B cell (primary cell): ENCODE measurements around the gene DNAJA2. TPM values are rescaled to one million over a fixed set of nuclear protein-coding genes. Genes with fewer than 3 reads are reported as not detected.
A peak's percentile ranks its signal among the peaks of the same experiment; 100 is the strongest.

ENCODE experiments used
- ATAC-seq: fragments of 200-7000 bp; cut with Tn5 transposase; one replicate; pipeline ENCODE4 v1.10.0; 2021; ENCODE audit warnings: low read depth, mild to moderate bottlenecking, moderate number of reproducible peaks, moderate library complexity
- CTCF ChIA-PET: fragments of 350-600 bp; sonication (Branson Sonifier 250); formaldehyde crosslinking; loops from one replicate; lab custom pipeline; 2021; ENCODE audit warnings: antibody characterized with exemption, inconsistent platforms; lab: Charles Lee
- POLR2A ChIA-PET: fragments of 350-600 bp; sonication (Branson Sonifier 250); formaldehyde crosslinking; loops from one replicate; lab custom pipeline; 2021; ENCODE audit warnings: antibody characterized with exemption; lab: Charles Lee
- DNase-seq: peaks from one replicate; pipeline ENCODE4 v3.0.0; 2013
- H2AFZ ChIP-seq: 2 replicates; pipeline ENCODE4 v1.6.1; 2012; ENCODE audit warnings: mild to moderate bottlenecking, low read depth, low read length; ENCODE audit not compliant: insufficient read depth, poor library complexity, severe bottlenecking
- H3K27ac ChIP-seq, 2 donors: 1 replicate in 1 of 2; 2 replicates in 1 of 2; pipeline ENCODE4 v1.5.1; 2012 to 2013; ENCODE audit warnings: low read length in 2 of 2, mild to moderate bottlenecking in 2 of 2, moderate library complexity in 1 of 2
- H3K27me3 ChIP-seq, 4 experiments: fragments of 200-600 bp in 1 of 4; sonication (generic) in 1 of 4; replicated peaks in 1 of 4; 1 replicate in 2 of 4; 2 replicates in 2 of 4; pipeline versions ENCODE4 v1.6.1 to v1.7.0; 2013 to 2016; ENCODE audit warnings: low read length in 3 of 4, mild to moderate bottlenecking in 2 of 4, mixed read lengths in 1 of 4, moderate library complexity in 1 of 4; ENCODE audit not compliant: insufficient read depth in 4 of 4, control insufficient read depth in 3 of 4; ENCODE audit errors: control extremely low read depth in 1 of 4
- H3K36me3 ChIP-seq, 2 experiments: replicated peaks in 1 of 2; 1 replicate in 1 of 2; 2 replicates in 1 of 2; pipeline versions ENCODE4 v1.6.1 to v1.7.1; 2013; ENCODE audit warnings: low read length in 1 of 2; ENCODE audit not compliant: insufficient read depth in 2 of 2, control insufficient read depth in 1 of 2; ENCODE audit errors: control extremely low read depth in 1 of 2, extremely low read depth in 1 of 2
- H3K4me1 ChIP-seq, 2 donors: fragments of 200-600 bp in 1 of 2; sonication (generic) in 1 of 2; 1 replicate in 1 of 2; 2 replicates in 1 of 2; pipeline versions ENCODE4 v1.5.1 to v1.6.1; 2013 to 2017; ENCODE audit warnings: low read length in 2 of 2; ENCODE audit not compliant: control insufficient read depth in 2 of 2, insufficient read depth in 2 of 2
- H3K4me2 ChIP-seq: replicated peaks from 2 replicates; pipeline ENCODE3; 2012; ENCODE audit warnings: mild to moderate bottlenecking, low read depth, low read length; ENCODE audit not compliant: poor library complexity, severe bottlenecking
- H3K4me3 ChIP-seq, 5 experiments: fragments of 200-600 bp in 1 of 5; sonication (generic) in 1 of 5; 1 replicate in 3 of 5; 2 replicates in 2 of 5; pipeline versions ENCODE4 v1.5.1 to v1.7.0; 2011 to 2016; ENCODE audit warnings: low read length in 4 of 5, mild to moderate bottlenecking in 4 of 5, low read depth in 2 of 5, control low read depth in 1 of 5, moderate library complexity in 1 of 5; ENCODE audit not compliant: insufficient read depth in 1 of 5; ENCODE audit errors: control extremely low read depth in 1 of 5, extremely low read depth in 1 of 5
- H3K79me2 ChIP-seq: fragments of 200-600 bp; sonication (generic); one replicate; pipeline ENCODE4 v1.6.0; 2016; ENCODE audit warnings: low read length; ENCODE audit not compliant: control insufficient read depth, insufficient read depth
- H3K9ac ChIP-seq: fragments of 200-600 bp; sonication (generic); 2 replicates; pipeline ENCODE4 v1.6.1; 2017; ENCODE audit warnings: mild to moderate bottlenecking, low read length, moderate library complexity
- H3K9me3 ChIP-seq, 3 donors: one replicate each; pipeline versions ENCODE4 v1.6.1 to v1.7.1; 2013; ENCODE audit warnings: low read length in 2 of 3; ENCODE audit not compliant: control insufficient read depth in 2 of 3, insufficient read depth in 1 of 3; ENCODE audit errors: control extremely low read depth in 1 of 3
- H4K20me1 ChIP-seq: 2 replicates; pipeline ENCODE4 v1.6.0; 2012; ENCODE audit warnings: mild to moderate bottlenecking, low read length; ENCODE audit not compliant: insufficient read depth, control insufficient read depth, poor library complexity, severe bottlenecking
- H3K27ac Mint-ChIP-seq: one replicate; pipeline ENCODE4 v1.8.0; 2021; ENCODE audit warnings: mixed read lengths
- H3K27me3 Mint-ChIP-seq: one replicate; pipeline ENCODE4 v1.8.0; 2021; ENCODE audit warnings: mixed read lengths
- H3K4me1 Mint-ChIP-seq: one replicate; pipeline ENCODE4 v1.8.0; 2021; ENCODE audit warnings: mixed read lengths
- H3K4me3 Mint-ChIP-seq: one replicate; pipeline ENCODE4 v1.8.0; 2021; ENCODE audit warnings: mixed read lengths
- H3K9me3 Mint-ChIP-seq: one replicate; pipeline ENCODE4 v1.8.0; 2022; ENCODE audit warnings: mixed read lengths; ENCODE audit not compliant: insufficient read depth
- EZH2 ChIP-seq: IDR thresholded peaks from 2 replicates; pipeline ENCODE4 v1.6.1; 2012; ENCODE audit warnings: borderline replicate concordance, low read depth, mild to moderate bottlenecking, moderate library complexity, low read length; ENCODE audit not compliant: insufficient read depth, poor library complexity, severe bottlenecking
- WGBS: methylation state at CpG from one replicate; pipeline ENCODE4 v1.1.5; 2013; ENCODE audit warnings: missing lambda C conversion rate; ENCODE audit not compliant: insufficient coverage; 5-methylcytosine and 5-hydroxymethylcytosine counted together
- intact Hi-C: fragments of 100-400 bp; cut with micrococcal nuclease; formaldehyde crosslinking; loops from one replicate; pipeline ENCODE4 v1.10.0; 2022
- polyA plus RNA-seq: library from polyadenylated mRNA; depleted of rRNA; stranded (reverse); fragments of >200 nt; gene quantifications from 2 replicates; pipeline ENCODE4 v1.2.3, GENCODE V29; 2012
- total RNA-seq, 2 donors: library from RNA; stranded (reverse); fragments of 120-200 nt in 1 of 2; gene quantifications; 1 replicate in 1 of 2; 2 replicates in 1 of 2; pipeline versions ENCODE4 v1.2.3 to v1.2.4, GENCODE V29; 2013 to 2022
- TF ChIP-seq, protein P1 (sequence below): fragments of 200-600 bp; IDR thresholded peaks from one replicate; pipeline ENCODE4 v1.8.0; 2022; ENCODE audit warnings: antibody characterized with exemption, mild to moderate bottlenecking

DNAJA2 gene
- total and polyA plus RNA-seq, 2 donors (not counting 1 experiment from before 2014, with no cell fraction given): 8.8 to 57.0 TPM

DNA sequence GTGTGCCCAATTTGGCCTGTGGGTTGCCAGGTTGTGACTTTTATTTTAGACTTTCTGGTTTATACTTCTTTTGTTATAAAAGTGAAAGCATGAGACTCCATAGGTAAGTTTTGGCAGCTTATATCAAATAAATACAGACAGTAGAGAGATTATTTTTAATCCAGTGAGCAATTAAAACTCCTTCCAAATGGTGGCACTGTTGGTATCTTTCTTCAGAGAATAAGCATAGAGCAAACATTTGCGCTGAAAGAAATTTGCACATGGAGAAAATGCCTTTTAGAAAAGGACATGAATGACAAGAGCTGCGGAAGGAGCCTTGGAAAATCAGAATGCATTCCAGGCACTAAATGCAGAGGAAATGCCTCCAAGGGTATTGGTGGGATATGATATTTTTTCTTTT lies 46.1 kb upstream of the DNAJA2 start:
- Histone ChIP-seq H2AFZ (no peak overlapping the region), H3K4me3 (no peak overlapping the region), H3K9me3 (peaks cover 0 to 3% (median 0%) of the 10 kb centered on the region in 3 donors), H4K20me1 (no peaks in the 10 kb centered on the region), H3K27me3 (no peaks in the 10 kb centered on the region), H3K4me1 (peaks cover 23 to 33% of the 10 kb centered on the region in 2 donors), H3K79me2 (no peaks in the 10 kb centered on the region), H3K9ac (no peak overlapping the region), H3K4me2 (no peak overlapping the region), H3K27ac (no peak overlapping the region), H3K36me3 (no peaks in the 10 kb centered on the region)
- 100% methylated on average over 1 of the region's 2 CpGs for WGBS
- DNase-seq (peak; percentile 7), ATAC-seq (no peak)
- H3K4me1 Mint-ChIP-seq: peaks cover 28% of the 10 kb centered on the region
- ChIA-PET CTCF (interaction anchor here (0.7 to 2.7 kb wide), 6 partner anchors 10 to 1145 kb away, joined by 3 to 14 read pairs (median 5); partner anchors contain the start of gene DNAJA2), POLR2A (interaction anchor here (0.7 kb wide), 1 partner anchor 45 kb away, joined by 3 read pairs; no protein-coding TSS in a partner anchor)
- no peak overlapping the region for H3K4me3 Mint-ChIP-seq
- H3K27ac Mint-ChIP-seq: no peak overlapping the region
- H3K27me3 Mint-ChIP-seq: no peaks in the 10 kb centered on the region
- no peaks in the 10 kb centered on the region for H3K9me3 Mint-ChIP-seq
- TF ChIP-seq, protein P1, sequence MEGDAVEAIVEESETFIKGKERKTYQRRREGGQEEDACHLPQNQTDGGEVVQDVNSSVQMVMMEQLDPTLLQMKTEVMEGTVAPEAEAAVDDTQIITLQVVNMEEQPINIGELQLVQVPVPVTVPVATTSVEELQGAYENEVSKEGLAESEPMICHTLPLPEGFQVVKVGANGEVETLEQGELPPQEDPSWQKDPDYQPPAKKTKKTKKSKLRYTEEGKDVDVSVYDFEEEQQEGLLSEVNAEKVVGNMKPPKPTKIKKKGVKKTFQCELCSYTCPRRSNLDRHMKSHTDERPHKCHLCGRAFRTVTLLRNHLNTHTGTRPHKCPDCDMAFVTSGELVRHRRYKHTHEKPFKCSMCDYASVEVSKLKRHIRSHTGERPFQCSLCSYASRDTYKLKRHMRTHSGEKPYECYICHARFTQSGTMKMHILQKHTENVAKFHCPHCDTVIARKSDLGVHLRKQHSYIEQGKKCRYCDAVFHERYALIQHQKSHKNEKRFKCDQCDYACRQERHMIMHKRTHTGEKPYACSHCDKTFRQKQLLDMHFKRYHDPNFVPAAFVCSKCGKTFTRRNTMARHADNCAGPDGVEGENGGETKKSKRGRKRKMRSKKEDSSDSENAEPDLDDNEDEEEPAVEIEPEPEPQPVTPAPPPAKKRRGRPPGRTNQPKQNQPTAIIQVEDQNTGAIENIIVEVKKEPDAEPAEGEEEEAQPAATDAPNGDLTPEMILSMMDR: peak; percentile 10
- TF ChIP-seq EZH2: no peak
- intact Hi-C loops: loop anchor here (2.0 to 5.0 kb wide), 2 partner anchors 123 to 187 kb away; partner anchors contain the start of genes C16orf87 and NETO2

DNA sequence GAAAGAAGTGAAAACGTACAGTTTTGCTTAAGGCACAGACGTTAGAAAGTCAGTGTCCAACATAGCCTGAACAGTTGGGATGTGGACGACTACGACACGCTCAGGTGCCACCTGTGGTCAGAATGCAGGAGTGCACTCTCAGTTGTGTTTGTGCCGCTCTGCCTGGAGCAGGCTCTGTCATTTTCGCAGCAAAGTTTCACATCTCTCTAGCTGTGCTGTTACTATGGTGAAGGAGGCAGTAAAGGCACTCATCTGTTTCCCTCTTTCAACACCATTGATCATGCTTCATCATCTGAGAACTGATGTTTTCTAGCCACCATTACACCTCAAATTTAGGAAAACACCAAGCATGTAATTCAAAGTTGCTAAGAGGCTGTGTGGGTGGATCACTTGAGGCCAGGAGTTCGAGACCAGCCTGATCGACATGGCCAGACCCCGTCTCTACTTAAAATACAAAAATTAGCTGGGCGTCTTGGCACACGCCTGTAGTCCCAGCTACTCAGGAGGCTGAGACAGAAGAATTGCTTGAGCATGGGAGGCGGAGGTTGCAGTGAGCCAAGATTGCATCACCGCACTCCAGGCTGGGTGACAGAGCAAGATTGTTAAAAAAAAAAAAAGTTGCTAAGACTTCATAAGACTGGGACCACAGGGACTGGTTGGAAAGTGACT lies 44.9 kb upstream of the DNAJA2 start:
- Histone ChIP-seq H3K9me3 (peaks cover 0 to 8% (median 0%) of the 10 kb centered on the region in 3 donors), H3K4me1 (peaks cover 23 to 29% of the 10 kb centered on the region in 2 donors), H3K27ac (peak overlapping the region; percentile 55 to 65), H3K4me3 (no peak overlapping the region), H3K27me3 (no peaks in the 10 kb centered on the region), H2AFZ (peak overlapping the region; percentile 65), H3K79me2 (no peaks in the 10 kb centered on the region), H4K20me1 (no peaks in the 10 kb centered on the region), H3K36me3 (no peaks in the 10 kb centered on the region), H3K4me2 (peak overlapping the region; percentile 44), H3K9ac (no peak overlapping the region)
- peaks cover 24% of the 10 kb centered on the region for H3K4me1 Mint-ChIP-seq
- ATAC-seq (peak; percentile 99), DNase-seq (peak; percentile 91)
- H3K27me3 Mint-ChIP-seq: no peaks in the 10 kb centered on the region
- H3K4me3 Mint-ChIP-seq: peak overlapping the region; percentile 62
- WGBS: 41% methylated on average over 8 of the region's 14 CpGs
- POLR2A ChIA-PET: interaction anchor here (1.3 kb wide), 1 partner anchor 45 kb away, joined by 4 read pairs; the partner anchor contains the start of gene DNAJA2
- H3K27ac Mint-ChIP-seq: peak overlapping the region; percentile 58
- intact Hi-C loops: loop anchor here (1.0 to 5.0 kb wide), 5 partner anchors 19 to 186 kb away; partner anchors contain the start of genes C16orf87, DNAJA2 and NETO2
- H3K9me3 Mint-ChIP-seq: no peaks in the 10 kb centered on the region
- TF ChIP-seq EZH2: no peak
- TF ChIP-seq, protein P1: peak; percentile 78
- CTCF ChIA-PET: interaction anchor here (0.5 to 2.7 kb wide), 10 partner anchors 11 to 1147 kb away, joined by 3 to 14 read pairs (median 4); partner anchors contain the start of gene DNAJA2
